HG03159 (cell line): ENCODE data around the gene EYA2.
"Not testable (repeated sequence)": the region's sequence is repeated elsewhere in the genome, so short reads cannot be mapped to it uniquely, and the experiment has no call there.

Experiments
- ATAC-seq: cut with Tn5 transposase; IDR thresholded peaks from one replicate; pipeline ENCODE4 v1.9.1; 2021; ENCODE audit warnings: mild to moderate bottlenecking, moderate library complexity; ENCODE audit not compliant: unreplicated experiment

EYA2 gene, protein sequence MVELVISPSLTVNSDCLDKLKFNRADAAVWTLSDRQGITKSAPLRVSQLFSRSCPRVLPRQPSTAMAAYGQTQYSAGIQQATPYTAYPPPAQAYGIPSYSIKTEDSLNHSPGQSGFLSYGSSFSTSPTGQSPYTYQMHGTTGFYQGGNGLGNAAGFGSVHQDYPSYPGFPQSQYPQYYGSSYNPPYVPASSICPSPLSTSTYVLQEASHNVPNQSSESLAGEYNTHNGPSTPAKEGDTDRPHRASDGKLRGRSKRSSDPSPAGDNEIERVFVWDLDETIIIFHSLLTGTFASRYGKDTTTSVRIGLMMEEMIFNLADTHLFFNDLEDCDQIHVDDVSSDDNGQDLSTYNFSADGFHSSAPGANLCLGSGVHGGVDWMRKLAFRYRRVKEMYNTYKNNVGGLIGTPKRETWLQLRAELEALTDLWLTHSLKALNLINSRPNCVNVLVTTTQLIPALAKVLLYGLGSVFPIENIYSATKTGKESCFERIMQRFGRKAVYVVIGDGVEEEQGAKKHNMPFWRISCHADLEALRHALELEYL

DNA sequence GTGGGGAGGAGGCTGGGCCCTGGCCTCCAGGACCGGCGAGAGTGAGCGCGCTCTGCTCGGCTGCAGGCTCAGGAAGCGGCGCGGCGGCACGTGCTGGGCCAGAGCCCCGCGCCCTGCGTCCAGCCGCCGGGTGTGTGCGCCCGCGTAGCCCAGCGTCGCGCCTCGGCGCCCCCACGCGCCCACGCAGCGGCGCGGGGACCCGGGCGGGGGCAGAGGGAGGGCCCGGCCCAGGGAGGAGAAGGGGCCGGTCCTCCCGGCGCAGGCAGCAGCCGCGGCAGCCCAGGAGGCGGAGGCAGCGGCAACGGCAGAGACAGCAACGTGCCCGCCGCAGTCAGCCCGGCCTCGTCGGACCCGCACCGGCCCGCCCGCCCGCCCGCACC, at the start of gene EYA2:
EYA2 (plus strand) TSS at position 265 of the 380 bp plus-strand sequence. CDS start 95,168 bp downstream, outside the sequence.
- ATAC-seq, result no peak

DNA sequence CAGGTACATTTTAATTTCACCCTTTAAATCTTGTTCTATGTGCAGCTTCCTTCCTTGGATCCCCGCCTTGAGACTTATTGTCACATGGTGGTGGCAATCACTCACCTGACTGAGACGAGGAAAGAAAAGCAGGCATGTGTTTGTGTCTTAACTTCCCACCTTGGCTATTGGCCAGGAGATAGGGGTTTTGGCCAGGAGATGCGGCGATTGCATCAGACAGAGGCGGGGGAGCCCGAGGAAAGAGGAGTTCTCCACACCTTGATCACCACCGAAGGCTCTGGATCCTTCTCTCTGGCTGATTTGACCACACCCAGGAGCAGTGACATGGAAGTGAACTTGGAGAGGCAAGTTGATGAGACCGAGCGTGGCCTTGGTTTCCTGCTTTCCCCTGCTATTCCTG, 49.7 kb upstream of the EYA2 start:
- no peak for ATAC-seq

DNA sequence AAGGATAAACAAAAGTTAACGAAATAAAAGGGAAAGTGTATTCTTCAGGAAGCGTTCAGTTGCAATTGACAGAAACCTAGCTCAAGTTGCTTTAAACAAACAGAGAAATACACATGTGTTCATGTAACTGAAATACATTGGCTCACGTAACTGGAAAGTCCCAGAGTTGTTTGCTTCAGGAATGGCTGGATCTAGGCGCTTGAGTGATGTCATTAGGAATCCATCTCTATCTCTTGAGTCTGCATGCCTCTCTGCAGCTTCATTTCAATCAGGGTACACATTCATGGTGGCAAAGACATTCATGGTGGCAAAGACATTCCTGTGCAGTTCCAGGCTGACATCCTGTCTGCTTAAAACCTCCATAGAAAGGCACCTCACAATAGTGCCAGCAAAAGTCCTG, 45.4 kb upstream of the EYA2 start:
- ATAC-seq, result no peak

DNA sequence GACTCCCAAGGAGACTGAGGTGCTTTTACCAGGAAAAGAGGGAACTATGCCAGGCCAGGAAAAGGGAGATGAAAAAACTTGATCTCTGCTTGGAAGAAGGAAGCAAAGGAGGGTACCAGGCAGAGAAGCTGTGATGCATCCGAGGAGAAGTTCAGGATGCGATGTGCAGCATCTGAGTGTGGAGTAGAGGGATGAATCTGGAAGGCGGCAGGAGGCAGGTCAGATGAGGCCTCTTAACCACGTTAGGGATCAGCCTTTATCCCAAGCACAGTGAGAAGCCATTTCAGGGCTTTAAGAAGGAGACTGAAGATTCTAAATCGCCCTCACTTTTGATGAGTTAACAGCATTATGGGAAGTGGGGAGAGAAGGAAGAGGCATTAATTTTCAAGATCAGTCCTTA, 44.9 kb upstream of the EYA2 start:
- ATAC-seq, result no peak

DNA sequence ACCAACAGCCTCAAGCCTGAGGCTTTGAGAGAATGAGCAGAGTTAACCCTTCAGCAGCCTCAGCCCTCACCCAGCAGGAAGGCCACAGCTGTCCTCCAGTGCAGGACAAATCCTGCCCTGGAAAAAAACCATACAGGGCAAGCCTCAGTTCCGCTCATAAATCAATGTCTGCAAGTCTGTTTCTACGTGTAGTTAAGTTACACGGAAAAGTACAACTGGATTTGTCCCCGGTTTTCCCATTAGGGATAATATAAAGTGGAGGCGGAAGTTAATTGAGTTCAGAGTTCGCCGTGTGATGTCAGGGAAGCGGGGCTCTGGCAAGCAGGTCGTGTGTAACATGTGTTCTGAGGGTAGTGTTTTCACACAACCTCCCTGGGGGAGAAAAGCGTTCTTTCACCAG, 44.2 kb upstream of the EYA2 start:
- ATAC-seq, result no peak

DNA sequence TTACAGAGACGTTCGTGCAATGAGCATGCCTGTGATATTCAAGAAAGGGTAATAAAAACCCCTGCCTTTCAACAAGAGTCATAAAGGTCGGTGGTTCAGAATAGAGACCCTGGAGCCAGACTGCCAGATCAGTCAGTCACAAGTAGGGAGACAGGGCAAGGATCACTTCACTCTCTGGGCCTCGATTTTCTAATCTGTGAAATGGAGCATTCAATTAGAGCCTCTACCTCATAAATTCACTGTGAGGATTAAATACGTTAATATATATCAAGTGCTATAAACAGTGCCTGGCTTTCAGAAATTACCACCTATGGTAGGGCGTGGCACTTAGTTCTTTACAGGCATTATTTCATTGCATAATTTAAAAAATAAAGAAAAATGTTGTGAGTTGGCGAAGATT, 43.7 kb upstream of the EYA2 start:
- ATAC-seq, result no peak

DNA sequence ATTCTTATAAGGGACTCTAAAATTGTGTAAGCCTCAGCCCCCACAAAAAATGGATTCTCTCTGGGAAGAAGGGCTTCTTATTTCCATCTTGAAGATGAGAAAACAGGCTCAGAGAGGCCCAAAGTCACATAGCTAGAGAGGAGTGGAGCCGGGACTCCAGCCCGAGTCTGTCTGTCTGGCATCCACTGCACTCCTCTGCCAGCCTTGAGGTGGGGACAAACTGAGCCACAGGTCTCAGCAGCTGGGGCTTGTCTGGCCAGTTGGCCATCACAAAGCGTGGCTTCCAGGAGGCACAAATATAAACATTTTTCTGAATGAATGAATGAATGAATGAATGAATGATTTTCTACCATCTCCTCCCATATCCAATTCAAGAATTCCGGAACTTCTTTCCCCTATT, 42.9 kb upstream of the EYA2 start:
- ATAC-seq, result no peak

DNA sequence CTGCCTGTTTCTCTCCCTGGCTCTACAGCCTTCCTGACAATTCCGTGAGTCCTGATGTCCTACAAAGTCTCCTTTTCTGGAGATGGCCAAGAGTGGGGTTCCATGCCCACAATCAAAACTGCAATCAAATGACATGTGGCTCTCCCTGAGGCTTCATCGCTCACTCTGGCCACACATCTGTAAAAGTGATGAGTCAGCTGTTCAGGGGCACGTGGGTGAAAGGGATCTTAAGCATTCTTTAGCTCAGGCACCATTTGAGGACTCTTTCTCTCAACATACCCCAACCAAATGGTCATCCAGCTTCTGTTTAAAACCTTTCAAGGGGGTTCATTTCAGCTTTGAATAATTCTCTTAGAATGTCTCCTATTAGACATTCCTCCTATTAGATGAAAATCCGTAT, 42.3 kb upstream of the EYA2 start:
- no peak for ATAC-seq

DNA sequence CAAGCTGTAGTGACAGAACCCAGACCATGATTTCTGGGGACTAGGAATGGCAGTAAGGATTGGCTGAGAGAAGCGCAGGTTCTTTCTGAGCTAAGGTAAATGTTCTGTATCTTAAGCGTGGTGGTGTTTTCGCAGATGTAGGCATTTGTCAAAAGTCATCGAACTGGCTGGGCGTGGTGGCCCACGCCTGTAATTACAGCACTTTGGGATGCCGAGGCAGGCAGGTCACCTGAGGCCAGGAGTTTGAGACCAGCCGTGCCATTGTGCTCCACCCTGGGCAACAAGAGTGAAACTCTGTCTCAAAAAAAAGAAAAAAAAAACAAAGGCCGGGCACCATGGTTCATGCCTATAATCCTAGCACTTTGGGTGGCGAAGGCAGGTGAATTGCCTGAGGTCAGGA, 40.7 kb upstream of the EYA2 start:
- no peak for ATAC-seq

DNA sequence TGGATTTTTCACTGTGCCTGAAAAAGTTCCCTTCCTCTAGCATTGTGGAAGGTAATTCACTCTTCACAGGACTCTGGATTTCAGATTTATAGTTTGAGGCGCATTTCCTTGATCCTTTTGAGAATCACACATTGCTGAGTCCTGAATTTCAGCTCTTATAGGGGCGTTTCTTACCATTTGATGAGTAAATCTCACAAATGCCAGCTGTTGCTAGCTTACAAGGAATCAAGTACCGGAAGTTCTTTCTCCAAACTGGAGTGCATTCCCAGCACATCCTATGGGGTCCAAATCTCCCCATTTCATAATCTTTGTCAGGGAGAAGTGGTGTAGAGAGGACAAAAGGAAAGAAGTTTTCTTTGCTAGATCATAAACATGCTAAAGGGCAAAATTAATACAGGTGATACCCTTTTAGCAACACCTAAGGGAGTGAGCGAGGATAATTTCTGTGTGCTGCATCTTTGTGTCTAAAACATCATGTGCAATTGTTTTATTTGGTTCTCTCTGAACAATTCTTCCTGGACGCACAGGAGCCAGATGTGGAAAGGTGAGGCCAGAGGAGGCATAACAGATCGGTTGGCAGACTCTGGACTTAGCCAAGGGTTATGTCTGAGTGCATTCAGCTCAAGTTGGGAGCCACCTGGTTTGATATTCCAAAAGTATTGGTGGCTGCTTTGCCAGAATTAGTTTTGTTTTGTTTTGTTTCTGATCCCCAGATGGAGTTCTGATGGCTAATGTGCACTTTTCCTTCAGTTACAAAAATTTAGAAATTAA, 37.4 kb upstream of the EYA2 start:
- ATAC-seq, result no peak

DNA sequence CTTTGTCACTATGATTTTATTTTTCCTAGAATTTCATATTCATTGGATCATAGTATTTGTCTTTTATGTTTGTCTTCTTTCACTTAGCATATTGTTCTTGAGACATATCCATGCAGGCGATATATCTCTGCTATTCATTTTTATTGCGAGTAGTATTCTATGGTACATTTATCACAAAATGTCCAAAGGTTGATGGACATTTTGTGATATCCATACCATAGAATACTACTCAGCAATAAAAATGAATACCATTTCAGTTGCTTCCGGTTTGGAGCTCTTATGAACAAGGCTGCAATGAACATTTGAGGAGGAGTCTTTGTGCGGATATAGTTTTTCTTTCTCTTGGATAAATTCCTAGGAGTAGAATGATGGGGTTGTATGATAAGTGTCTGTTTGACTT, 28.8 kb upstream of the EYA2 start:
- no peak for ATAC-seq

DNA sequence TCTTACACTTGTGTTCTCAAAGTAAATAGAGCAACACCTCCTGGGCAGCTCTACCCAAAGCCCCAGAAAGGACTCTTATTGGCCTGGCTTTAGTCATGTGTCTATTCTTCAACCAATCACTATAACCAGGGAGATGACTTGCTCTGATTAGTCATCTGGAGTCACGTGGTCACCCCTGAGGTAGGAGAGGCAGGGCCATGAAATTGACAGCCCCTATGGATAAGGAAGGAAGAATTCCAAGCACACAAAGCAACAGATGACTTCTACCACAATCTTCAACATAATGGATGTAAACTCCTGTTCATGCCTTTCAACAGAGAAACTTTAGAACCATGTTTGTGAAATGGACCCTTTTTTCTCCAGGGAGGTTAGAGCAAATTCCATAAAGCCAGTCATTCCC, 24.6 kb upstream of the EYA2 start:
- no peak for ATAC-seq

DNA sequence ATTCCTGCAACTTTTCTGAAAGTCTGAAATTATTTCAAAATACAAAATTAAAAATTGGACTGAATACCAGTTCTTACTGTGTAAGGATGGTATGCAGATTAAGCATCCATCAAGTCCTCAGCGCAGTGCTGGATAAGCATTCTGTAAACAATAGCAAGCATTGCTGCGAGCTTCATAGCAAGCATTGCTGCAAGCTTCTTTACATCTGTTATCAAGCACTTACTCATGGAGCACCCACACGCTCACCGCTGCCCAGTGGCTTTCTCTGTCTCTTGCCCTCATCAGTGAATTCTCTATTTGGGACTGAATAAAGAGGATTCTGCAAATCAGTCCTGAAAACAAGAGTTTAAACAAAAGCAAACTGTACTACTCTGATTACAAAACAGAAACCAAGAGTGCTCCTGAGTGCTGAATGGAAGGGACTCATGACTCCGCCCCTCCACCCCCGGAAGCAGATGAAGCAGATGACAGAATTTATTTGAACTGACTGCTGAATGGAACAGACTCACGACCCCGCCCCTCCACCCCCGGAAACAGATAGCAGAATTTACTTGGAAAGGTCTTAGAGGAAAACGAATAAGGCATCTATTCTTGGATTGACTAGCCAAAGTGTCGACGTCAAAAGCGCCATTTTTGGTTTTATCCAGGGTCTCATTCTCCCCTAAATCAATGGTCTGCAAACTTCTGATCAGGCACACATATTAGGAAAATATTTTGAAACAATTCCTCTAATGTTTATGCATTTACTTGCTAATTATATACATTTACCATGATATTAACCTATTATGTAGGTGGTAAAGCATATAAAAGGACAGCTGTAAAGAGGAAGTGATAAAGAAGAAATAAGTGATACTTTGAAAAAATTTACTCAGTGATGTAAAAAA, 22.1 kb upstream of the EYA2 start:
- ATAC-seq, result no peak

DNA sequence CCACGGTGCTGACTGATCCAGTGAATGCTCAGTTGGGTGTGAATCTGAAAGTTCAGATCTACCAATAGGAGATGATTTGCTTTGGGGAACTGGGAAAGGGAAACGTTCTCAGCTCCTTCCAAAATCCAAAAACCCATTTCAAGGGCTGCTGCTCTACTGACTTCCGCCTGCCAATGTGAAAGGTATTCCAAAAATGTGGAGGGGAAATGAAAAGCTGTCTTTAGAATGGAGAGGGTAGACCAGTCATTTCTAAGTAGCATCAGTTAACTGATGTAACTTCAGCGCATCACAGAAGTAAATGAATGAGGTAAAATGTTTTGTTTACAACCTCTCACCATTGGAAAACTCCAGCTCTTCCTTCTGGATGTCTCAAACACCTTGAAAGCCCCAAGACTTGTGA, 19.6 kb upstream of the EYA2 start:
- no peak for ATAC-seq

DNA sequence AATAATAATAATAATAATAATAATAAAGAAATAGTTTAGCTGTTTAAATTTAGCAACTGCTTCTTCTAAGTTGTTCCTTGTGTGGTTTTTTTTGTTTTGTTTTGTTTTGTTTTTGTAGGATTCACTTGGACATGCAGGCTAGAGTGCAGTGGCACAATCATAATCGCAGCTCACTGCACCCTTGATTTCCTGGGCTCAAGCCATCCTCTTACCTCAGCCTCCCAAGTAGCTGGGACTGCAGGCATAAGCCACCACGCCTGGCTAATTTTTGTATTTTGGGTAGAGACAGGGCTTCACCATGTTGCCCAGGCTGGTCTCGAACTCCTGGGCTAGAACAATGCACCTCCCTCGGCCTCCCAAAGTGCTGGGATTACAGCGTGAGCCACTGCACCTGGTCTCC, 15.3 kb upstream of the EYA2 start:
- no peak for ATAC-seq

DNA sequence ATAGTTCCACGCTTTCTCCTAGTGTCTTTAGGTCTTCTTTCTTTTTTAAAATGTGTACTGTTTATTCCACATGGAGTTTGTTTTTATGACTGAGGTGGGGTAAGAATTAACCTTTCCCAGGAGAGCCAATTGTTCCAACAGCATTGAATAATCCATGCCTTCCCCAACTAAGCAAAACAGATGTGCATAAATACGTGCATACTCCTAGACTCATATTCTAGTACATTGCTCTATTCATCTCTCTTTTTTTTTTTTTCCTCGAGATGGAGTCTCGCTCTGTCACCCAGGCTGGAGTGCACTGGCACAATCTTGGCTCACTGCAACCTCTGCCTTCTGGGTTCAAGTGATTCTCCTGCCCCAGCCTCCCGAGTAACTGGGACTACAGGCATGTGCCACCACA, 14.7 kb upstream of the EYA2 start:
- not testable (repeated sequence) for ATAC-seq

DNA sequence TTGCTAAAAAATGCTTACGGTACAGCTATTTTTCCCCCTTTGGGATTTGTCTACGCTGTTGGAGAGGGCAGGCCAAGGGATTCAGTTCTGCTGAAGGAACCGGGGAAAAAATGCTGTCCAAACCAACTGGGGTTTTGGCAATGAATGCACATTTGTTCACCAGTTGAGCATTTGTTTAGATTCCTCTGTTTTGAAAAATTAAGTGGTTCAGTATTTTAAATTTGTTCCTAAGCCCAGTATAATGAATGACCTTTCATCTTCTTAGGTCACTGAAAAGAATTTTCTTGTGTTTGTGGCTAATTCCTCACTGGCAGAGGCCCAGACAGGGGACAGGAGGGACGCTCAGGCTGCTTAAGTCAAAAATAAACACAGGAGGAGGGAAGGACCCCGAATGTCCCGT, 10.8 kb upstream of the EYA2 start:
- ATAC-seq, result no peak

DNA sequence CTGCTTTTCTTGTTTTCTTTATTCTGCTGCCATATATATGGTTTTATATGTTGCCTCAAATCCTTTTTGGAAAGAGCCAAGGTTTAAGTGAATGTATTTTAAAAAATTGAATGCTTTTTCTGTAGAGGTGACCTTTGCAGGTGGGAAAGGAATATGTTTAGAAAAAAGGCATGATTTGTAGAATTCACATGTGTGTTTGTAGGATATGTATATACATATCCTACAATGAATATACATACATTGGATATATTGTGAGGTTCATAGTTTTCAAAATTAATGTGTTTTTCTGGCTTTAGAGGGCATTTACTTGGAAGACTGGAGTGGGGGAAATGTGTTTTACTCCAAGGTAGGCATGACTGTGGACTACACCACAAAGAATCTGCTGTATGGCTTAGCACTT, 4.0 kb upstream of the EYA2 start:
- no peak for ATAC-seq

DNA sequence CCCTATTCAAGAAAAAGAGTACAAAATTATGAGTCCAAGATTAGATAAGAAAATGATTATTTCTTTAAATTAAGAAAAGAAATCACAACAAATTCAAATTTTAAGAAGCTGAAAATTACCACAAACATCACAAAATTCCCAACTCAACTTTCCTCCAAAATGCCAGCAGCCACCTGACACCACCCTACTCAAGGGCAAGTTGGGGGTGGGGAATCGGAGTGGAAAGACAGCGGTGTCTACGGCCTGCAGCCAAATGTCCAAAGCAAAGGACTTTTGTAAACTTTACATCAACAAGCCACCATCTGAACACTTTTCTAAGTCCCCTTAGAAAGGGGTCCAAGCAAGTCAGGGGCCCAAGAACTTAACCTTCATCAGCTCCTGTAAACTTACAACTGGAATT, 1.6 kb upstream of the EYA2 start:
- no peak for ATAC-seq

DNA sequence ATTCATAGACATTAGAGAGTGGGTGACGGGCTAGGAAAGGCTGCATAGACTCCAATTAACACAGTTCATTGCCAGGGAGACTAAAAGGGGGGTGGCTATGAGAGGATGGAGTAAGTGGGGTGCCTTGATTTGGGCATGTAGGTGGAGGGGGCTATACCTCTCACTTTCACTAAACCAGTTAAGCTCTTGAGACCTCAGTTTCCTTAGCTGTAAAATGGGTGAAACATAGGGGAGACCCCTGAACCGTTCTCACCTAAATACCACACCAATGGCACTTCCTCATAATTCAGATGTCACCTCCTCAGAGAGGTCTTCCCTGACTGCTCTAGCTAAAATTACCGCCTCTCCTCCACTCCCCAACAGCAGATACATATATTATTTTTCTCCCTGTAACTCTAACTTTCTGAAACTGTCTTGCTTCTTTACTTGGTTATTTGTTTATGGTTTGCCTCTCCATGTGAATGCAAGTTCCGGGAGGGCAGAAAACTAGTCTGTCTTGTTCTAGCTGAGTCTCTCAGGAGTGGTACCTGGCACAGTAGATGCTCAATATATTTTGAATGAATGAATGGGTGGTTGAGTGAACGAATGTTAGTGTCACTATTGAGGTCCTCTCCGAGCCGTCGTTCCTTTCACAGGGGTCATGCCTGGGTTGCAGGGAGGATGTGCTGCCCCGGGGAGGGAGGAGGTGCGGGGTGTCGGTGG, 615 bp upstream of the EYA2 start:
- no peak for ATAC-seq
